ENCODE measurements around the gene CFAP46. TPM values are rescaled to one million over a fixed set of nuclear protein-coding genes. Genes with fewer than 3 reads are reported as not detected.

Gene CFAP46
- total RNA-seq, 1 experiment from 2014 or later = 1.6 TPM

- CTCF ChIA-PET = no interaction called here
- no TSS peak for BruUV-seq (replicated peaks)
- no peak for DNase-seq (ENCODE audit: low read depth, low spot score)
These were observed 71.9 kb downstream of the CFAP46 start for GRCh38 chr10:132870426-132870825.

GRCh38 chr10:132869621-132870020 lies 72.7 kb downstream of the CFAP46 start:
- no peaks in the 10 kb centered on the region for H3K9me3 ChIP-seq (ENCODE audit: control insufficient read depth, insufficient read depth, low read depth, low read length)
- DNase-seq (ENCODE audit: low read depth, low spot score) (no peak), ATAC-seq (no peak)
- in situ Hi-C loops (cut with HindIII; ENCODE audit: low pct_unique_long_range_greater_than_20kb, low sequenced_read_pairs) = no loop called here
- H3K4me3 ChIP-seq (ENCODE audit: low read depth in 2 of 2, low read length in 2 of 2) = no peak overlapping the region
- no peak for TF ChIP-seq POLR2AphosphoS5 (IDR thresholded peaks at IDR 0.05; ENCODE audit: low read depth, low read length)
- no peak for TF ChIP-seq TCF7L2 (IDR thresholded peaks at IDR 0.05; ENCODE audit: low read depth, low read length)
- no peak for TF ChIP-seq REST (IDR thresholded peaks at IDR 0.05; ENCODE audit: insufficient read depth in 1 of 2, low read depth in 2 of 2, low read length in 1 of 2)
- no peak for TF ChIP-seq SIN3A (IDR thresholded peaks at IDR 0.05; ENCODE audit: borderline replicate concordance, insufficient read depth, low read depth, low read length)
- TF ChIP-seq CTCF (IDR thresholded peaks at IDR 0.05) = no peak
- H3K4me1 ChIP-seq (ENCODE audit: control insufficient read depth, insufficient read depth, low read length) = no peaks in the 10 kb centered on the region; the same call in 1 of the 2 replicates
- H3K27me3 ChIP-seq (ENCODE audit: control insufficient read depth, insufficient read depth, low read length) = peaks cover 16% of the 10 kb centered on the region
- intact Hi-C loops (cut with micrococcal nuclease; ENCODE audit: unreplicated experiment) = no loop called here
- BruUV-seq (replicated peaks) = no TSS peak
- no peaks in the 10 kb centered on the region for H3K36me3 ChIP-seq (ENCODE audit: control insufficient read depth, insufficient read depth, low read length)
- no peak overlapping the region for H3K27ac ChIP-seq (ENCODE audit: low read length)
- ChIA-PET CTCF (no interaction called here), POLR2A (no interaction called here)

More at GRCh38 chr10:132870426-132870825, 71.9 kb downstream of the CFAP46 start:
- no peak for ATAC-seq
- Histone ChIP-seq H3K4me1 (ENCODE audit: control insufficient read depth, insufficient read depth, low read length) (no peaks in the 10 kb centered on the region; the same call in 1 of the 2 replicates), H3K9me3 (ENCODE audit: control insufficient read depth, insufficient read depth, low read depth, low read length) (no peaks in the 10 kb centered on the region), H3K27me3 (ENCODE audit: control insufficient read depth, insufficient read depth, low read length) (peaks cover 22% of the 10 kb centered on the region), H3K4me3 (ENCODE audit: low read depth in 2 of 2, low read length in 2 of 2) (no peak overlapping the region), H3K36me3 (ENCODE audit: control insufficient read depth, insufficient read depth, low read length) (no peaks in the 10 kb centered on the region), H3K27ac (ENCODE audit: low read length) (no peak overlapping the region)
- in situ Hi-C loops (cut with HindIII; ENCODE audit: low pct_unique_long_range_greater_than_20kb, low sequenced_read_pairs) (no loop called here), intact Hi-C loops (cut with micrococcal nuclease; ENCODE audit: unreplicated experiment) (no loop called here)
- POLR2A ChIA-PET = no interaction called here
- TF ChIP-seq CTCF (IDR thresholded peaks at IDR 0.05) (no peak), SIN3A (IDR thresholded peaks at IDR 0.05; ENCODE audit: borderline replicate concordance, insufficient read depth, low read depth, low read length) (no peak), REST (IDR thresholded peaks at IDR 0.05; ENCODE audit: insufficient read depth in 1 of 2, low read depth in 2 of 2, low read length in 1 of 2) (no peak), POLR2AphosphoS5 (IDR thresholded peaks at IDR 0.05; ENCODE audit: low read depth, low read length) (no peak), TCF7L2 (IDR thresholded peaks at IDR 0.05; ENCODE audit: low read depth, low read length) (no peak)

Measured in Panc1 (cell line).